Astrocyte of the cerebellum (primary cell): ENCODE results near the gene SPIB.
A peak's percentile ranks its signal among the peaks of the same experiment; 100 is the strongest.

Source experiments
- DNase-seq: peaks from one replicate; pipeline ENCODE4 v3.0.0-alpha.2; 2011; ENCODE audit warnings: low read depth
- H3K4me3 ChIP-seq: 2 replicates; pipeline ENCODE4 v1.5.1; 2011; ENCODE audit warnings: mild to moderate bottlenecking, low read depth, low read length, moderate library complexity
- CTCF ChIP-seq: IDR thresholded peaks from 2 replicates; pipeline ENCODE4 v1.5.1; 2012; ENCODE audit warnings: low read length, low read depth, moderate library complexity, mild to moderate bottlenecking; ENCODE audit errors: missing control alignments
- in situ Hi-C: cut with HindIII; loops from 2 replicates; pipeline ENCODE4 v1.10.0; 2017; ENCODE audit warnings: low sequenced_read_pairs

The SPIB gene

GRCh38 chr19:50459067-50459456, 40.3 kb downstream of the SPIB start:
- TF ChIP-seq CTCF, result no peak
- DNase-seq, result no peak
- no peak overlapping the region for H3K4me3 ChIP-seq
- in situ Hi-C loops, result no loop called here

- DNase-seq, result no peak
- no peak for TF ChIP-seq CTCF
- H3K4me3 ChIP-seq, result no peak overlapping the region
- in situ Hi-C loops, result no loop called here
These were observed 40.9 kb downstream of the SPIB start for GRCh38 chr19:50459638-50460037.

- no peak for DNase-seq
- peak; percentile 7 for TF ChIP-seq CTCF
- no peak overlapping the region for H3K4me3 ChIP-seq
- in situ Hi-C loops, result no loop called here
These were observed 41.5 kb downstream of the SPIB start for GRCh38 chr19:50460161-50460765.

- peak; percentile 48 for DNase-seq
- no peak overlapping the region for H3K4me3 ChIP-seq
- in situ Hi-C loops, result no loop called here
- peak; percentile 89 for TF ChIP-seq CTCF
These were observed 42.5 kb downstream of the SPIB start for GRCh38 chr19:50461066-50461875.

- in situ Hi-C loops, result no loop called here
- H3K4me3 ChIP-seq, result no peak overlapping the region
- no peak for TF ChIP-seq CTCF
- no peak for DNase-seq
These were observed 44.2 kb downstream of the SPIB start for GRCh38 chr19:50462970-50463369.

- no peak for TF ChIP-seq CTCF
- in situ Hi-C loops, result no loop called here
- DNase-seq, result no peak
- no peak overlapping the region for H3K4me3 ChIP-seq
These were observed 45.6 kb downstream of the SPIB start for GRCh38 chr19:50464348-50464747.
